Fibroblast of lung (primary cell): ENCODE results near the gene CCDC12.

Source experiments
- EZH2 ChIP-seq: IDR thresholded peaks from 2 replicates; pipeline ENCODE4 v1.5.1; 2012; ENCODE audit warnings: low read length, control low read depth, mild to moderate bottlenecking; ENCODE audit errors: missing control alignments
- TF ChIP-seq, protein P1 (sequence below), 2 donors: IDR thresholded peaks in 1 of 2; conservative IDR thresholded peaks in 1 of 2; 1 replicate in 1 of 2; 2 replicates in 1 of 2; pipeline ENCODE4 v1.5.1; 2011 to 2012; ENCODE audit warnings: low read length in 2 of 2, control low read depth in 1 of 2, inconsistent platforms in 1 of 2, low read depth in 1 of 2, mild to moderate bottlenecking in 1 of 2

DNA sequence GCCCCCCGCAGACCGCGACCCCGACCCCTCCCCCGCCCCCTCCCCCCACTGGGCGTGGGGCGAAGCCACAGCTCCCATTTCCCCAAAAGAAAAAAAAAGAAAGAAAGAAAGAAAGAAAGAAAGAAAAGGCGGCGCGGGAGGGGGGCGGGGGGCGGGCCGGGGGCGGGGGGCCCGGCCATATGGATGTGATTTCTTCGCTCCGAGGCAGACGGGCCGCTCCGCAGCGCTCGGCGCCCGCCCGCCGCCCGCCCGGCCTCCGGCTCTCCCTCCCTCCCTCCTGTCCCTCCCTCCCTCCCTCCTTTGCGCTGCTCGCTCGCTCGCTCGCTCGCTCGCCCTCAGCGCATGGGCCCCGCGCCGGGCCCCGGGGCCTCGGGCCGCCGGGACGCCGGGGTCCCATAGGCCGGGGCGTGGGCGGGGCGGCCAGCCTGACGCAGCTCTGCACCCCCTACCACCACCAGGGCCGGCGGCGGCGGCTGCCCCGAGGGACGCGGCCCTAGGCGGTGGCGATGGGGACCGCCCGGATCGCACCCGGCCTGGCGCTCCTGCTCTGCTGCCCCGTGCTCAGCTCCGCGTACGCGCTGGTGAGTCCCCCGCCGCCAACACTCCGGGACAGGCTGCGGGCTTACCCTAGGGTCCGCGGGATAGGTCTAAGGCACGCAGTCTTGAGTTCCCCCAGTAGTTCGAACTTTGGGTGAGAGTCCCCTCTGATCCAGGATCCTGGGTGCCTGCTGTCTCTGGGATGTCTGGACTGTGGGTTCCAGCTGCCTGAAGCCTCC is 93.3 kb downstream of the CCDC12 start:
- TF ChIP-seq, protein P1, sequence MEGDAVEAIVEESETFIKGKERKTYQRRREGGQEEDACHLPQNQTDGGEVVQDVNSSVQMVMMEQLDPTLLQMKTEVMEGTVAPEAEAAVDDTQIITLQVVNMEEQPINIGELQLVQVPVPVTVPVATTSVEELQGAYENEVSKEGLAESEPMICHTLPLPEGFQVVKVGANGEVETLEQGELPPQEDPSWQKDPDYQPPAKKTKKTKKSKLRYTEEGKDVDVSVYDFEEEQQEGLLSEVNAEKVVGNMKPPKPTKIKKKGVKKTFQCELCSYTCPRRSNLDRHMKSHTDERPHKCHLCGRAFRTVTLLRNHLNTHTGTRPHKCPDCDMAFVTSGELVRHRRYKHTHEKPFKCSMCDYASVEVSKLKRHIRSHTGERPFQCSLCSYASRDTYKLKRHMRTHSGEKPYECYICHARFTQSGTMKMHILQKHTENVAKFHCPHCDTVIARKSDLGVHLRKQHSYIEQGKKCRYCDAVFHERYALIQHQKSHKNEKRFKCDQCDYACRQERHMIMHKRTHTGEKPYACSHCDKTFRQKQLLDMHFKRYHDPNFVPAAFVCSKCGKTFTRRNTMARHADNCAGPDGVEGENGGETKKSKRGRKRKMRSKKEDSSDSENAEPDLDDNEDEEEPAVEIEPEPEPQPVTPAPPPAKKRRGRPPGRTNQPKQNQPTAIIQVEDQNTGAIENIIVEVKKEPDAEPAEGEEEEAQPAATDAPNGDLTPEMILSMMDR (conservative IDR thresholded peaks at IDR 0.05 in 1 of 2, IDR thresholded peaks at IDR 0.05 in 1 of 2; ENCODE audit: low read depth in 1 of 2, low read length in 2 of 2): no peak
- no peak for TF ChIP-seq EZH2
